HG03521 (cell line): ENCODE data around the gene AACS.
"Not testable (repeated sequence)": the region's sequence is repeated elsewhere in the genome, so short reads cannot be mapped to it uniquely, and the experiment has no call there.

Experiments used
- ATAC-seq: cut with Tn5 transposase; IDR thresholded peaks from one replicate; pipeline ENCODE4 v1.9.1; 2021; ENCODE audit warnings: mild to moderate bottlenecking, moderate library complexity; ENCODE audit not compliant: unreplicated experiment

The AACS gene

GRCh38 chr12:125055591-125055990 is 9.6 kb upstream of the AACS start:
- no peak for ATAC-seq

DNA sequence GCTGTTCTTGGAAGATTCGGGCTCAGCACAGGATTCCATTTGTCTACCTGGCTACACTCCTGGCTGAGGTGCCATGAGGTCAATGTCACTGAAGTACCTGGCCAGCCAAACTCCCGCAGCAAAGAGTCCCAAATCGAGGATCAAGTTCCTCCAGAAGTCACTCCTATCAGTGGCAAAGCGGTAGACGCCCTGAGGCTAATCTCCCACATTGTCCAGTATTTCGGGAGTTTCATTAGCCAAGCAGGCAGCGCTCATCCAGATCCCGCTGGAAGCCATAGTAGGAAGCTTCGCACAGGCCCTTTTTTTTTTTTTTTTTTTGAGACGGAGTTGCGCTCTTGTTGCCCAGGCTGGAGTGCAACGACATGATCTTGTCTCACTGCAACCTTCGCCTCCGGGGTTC is 8.9 kb upstream of the AACS start:
- no peak for ATAC-seq

GRCh38 chr12:125057708-125058107 is 7.5 kb upstream of the AACS start:
- no peak for ATAC-seq

- ATAC-seq: no peak
Measured at GRCh38 chr12:125061229-125061628, 4.0 kb upstream of the AACS start.

DNA sequence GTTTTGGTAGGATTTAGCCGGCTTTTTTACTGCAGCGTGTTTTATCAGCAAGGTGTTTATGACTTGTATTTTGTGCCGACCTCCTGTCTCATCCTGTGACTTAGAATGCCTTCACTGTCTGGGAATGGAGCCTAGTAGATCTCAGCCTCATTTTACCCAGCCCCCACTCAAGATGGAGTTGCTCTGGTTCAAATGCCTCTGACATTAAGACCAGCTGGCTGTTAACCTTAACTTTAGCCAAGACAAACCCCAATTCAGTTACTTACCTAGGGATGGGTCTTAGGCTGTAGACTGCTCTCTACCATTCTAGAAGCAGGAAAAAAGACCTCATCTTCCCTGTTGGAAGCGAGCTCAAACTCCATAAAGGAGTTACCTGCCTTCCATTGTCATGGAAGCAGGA is 1.7 kb upstream of the AACS start:
- ATAC-seq: not testable (repeated sequence)

DNA sequence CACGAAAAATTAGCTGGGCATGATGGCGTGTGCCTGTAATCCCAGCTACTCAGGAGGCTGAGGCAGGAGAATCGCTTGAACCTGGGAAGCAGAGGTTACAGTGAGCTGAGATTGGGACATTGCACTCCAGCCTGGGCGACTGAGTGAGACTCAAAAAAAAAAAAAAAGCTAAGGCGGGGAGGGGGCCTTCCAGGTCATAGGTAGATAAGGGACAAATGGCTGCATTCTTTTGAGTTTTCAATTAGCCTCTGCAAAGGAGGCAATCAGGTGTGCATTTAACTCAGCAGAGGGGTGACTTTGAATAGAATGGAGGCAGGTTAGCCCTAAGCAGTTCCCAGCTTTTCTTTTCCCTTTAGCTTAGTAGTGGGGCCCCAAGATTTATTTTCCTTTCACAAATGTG is 743 bp upstream of the AACS start:
- no peak for ATAC-seq

DNA sequence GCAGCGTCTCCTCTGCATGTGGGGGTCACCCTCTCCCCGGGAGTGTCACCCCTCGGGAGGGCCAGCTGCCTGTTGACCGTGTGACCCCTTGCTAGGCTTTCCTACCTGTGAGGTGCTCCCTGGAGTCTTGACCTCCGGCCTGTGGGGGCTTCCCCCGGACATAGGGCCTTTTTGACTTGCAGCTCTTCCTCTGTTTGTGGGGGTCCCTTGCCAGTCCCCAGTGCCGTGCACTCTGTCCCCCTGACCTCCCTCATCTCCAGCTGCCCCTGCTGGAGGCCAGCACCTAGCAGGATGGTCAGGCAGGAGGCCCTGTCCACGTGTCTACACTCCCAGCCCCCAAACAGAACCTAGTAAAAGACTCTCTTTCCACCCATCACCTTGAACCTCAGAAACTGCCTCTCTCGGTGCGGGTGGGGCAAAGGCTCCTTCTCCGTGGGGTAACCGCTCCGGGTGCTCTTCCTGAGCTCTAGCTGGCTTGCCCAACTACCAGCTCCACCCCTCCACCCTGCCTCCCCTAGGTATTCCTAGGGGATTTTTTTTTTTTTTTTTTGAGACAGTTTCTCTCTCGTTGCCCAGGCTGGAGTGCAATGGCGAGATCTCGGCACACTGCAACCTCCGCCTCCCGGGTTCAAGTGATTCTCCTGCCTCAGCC is 810 bp downstream of the AACS start:
- no peak for ATAC-seq

DNA sequence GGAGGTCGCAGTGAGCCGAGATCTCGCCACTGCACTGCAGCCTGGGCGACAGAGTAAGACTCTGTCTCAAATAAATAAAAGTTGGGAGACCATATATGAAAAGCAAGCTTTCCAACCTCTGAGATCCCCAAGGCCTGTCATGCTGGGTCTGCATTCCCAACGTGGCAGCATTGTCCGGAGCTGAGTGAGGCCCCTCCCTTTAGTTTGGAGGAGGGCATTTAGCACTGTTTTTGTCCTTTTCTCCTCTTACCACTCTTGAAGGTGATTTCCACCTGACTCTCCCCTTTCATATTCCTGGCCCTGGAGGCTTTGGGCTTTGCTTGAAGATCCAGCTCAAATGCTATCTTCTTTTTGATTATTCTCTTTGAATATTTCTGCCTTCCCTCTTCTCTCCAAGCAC is 3.2 kb downstream of the AACS start:
- ATAC-seq: no peak

DNA sequence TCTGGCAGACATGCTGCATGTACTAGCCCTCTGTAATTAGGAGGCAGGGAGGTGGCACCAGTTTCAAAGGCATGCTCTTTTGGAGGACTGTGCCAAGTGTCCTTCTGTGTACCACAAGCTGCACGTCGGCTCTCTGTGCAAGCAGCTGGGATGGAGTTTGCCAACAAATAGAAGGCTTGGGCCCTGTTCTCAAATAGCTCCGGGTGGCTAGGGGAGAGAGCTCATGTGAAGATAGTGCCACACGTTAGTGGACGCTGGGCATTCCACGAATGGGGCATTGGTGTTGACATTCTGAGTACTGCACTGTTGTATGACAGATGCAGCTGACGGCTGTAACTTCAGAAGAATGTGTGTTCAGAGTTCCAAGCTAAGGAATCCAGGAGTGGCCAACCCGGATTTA is 4.4 kb downstream of the AACS start:
- ATAC-seq: no peak

DNA sequence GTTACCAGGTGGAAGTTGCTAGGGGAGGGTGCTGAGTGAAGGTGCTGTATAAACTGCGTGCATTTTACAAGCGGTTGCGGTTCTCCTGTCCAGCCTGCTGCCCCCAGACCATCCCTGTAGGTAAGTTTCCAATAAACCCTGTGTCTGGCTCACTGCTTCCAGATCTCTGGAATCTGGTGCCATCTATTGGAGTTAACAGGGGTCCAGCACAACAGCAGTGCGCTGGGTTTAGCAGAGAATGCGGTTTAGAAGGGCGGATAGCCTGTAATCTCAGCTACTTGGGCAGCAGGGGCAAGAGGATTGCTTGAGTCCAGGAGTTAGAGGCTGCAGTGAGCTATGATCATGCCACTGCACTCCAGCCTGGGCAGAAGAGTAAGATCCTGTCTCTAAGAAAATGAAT is 4.9 kb downstream of the AACS start:
- ATAC-seq: no peak

GRCh38 chr12:125070661-125071390 is 5.6 kb downstream of the AACS start:
- ATAC-seq: no peak

- no peak for ATAC-seq
Measured at GRCh38 chr12:125071456-125071855, 6.2 kb downstream of the AACS start.

DNA sequence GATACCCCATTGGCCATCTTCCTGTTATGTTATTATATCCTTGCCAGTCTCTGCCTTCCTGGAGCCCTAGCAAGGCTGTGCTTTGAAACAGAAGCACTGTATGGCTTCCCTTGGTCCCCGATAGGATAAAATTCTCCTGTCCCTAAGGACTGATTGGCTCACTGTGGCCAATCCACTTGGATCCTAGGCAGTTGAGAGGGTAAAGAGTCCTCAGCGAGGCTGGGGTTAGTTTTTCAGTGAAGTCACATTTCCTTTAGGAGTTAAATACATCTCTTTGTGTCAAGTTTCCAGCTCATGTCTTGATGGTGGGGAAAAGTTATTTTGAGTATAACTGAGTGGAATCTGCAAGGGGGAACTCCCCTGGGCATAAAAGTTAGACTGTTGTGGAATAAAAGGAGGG is 7.3 kb downstream of the AACS start:
- ATAC-seq: no peak

DNA sequence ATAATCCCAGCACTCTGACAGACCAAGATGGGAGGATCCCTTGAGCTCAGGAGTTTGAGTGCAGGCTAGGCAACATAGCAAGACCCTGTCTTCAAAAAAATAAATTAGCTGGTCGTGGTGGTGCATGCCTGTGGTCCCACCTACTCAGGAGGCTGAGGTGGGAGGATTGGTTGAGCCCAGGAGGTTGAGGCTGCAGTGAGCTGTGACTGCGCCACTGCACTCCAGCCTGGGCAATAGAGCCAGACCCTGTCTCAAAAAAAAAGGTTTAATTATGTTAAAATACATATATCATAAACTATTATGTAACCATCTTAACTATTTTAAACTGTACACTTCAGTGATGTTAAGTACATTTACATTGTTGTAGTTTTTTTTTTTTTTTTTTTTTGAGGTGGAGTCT is 9.1 kb downstream of the AACS start:
- ATAC-seq: not testable (repeated sequence)

GRCh38 chr12:125076103-125076502 is 10.9 kb downstream of the AACS start:
- no peak for ATAC-seq

DNA sequence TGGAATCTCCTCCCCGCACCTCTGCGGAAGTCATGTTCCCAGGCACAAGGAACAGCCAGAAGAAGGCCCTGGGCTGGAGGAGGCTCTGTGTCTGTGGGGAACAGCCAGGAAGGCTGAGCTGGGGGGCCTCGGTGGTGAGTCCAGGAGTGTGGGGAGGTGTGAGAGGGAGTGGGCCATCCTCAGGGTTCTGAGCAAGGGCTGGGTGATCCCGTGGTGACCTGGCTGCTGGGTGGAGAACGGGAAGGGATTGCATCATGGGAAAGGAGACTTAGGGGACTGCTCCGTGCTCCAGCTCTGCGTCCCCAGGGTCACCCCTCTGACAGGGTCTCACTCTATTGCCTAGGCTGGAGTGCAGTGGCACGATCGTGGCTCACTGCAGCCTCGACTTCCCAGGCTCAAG is 13.8 kb downstream of the AACS start:
- ATAC-seq: no peak

- no peak for ATAC-seq
Measured at GRCh38 chr12:125079648-125080645, 14.7 kb downstream of the AACS start.

DNA sequence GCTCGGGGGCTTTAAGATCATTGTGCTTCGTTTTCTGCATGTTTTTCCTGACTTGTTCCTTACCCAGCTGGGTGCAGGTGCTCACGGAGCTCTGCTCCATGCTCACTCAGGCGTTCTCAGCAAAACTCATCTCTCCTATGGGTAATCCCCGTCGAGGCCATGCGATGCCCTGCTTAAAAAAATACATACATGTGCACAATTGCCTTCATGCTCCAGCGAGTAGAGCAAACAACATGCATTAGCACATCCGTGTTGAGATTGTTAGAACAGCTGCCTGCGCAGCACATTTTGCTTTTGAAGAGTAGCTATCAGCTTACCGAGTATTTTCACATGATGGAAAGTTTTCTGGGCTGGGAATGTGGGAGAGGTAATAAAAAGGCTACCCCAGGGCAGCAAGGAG is 16.2 kb downstream of the AACS start:
- ATAC-seq: no peak

DNA sequence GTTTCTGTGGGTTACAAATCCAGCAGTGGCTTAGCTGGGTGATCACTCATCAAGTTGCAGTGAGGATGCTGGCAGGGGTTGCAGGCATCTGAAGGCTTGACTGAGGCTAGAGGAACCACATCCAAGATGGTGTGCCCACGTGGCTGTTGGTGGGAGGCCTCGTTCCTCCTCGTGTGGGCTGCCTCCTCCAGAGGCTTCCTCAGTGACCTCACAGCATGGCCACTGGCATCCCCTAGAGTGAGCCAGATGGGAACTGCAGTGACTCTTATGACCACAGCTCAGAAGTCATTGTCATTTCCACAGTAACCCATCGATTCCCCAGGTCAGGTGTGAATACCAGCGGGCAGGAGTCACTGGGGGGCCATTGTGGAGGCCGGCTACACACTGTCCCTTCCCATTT is 17.8 kb downstream of the AACS start:
- ATAC-seq: no peak

GRCh38 chr12:125088199-125088598 is 23.0 kb downstream of the AACS start:
- not testable (repeated sequence) for ATAC-seq

DNA sequence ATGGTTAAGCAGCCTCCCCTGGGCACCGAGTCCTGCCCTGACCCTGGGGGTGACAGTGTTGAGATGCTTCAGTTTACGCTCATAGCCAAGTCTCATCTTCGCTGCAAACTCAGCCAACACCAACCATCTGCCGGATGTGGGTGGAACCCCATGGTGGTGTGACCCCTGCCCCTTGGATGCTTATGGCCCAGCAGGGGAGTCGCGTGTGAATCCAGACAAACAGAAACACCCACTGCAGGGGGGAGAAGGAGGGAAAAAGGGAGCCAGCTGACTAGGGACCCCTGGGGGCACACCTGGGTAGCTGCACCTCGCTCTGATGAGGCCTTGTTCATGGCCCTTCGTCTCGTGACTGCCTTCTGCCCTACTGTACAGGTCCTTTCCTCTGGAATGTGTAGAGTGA is 23.8 kb downstream of the AACS start:
- no peak for ATAC-seq

DNA sequence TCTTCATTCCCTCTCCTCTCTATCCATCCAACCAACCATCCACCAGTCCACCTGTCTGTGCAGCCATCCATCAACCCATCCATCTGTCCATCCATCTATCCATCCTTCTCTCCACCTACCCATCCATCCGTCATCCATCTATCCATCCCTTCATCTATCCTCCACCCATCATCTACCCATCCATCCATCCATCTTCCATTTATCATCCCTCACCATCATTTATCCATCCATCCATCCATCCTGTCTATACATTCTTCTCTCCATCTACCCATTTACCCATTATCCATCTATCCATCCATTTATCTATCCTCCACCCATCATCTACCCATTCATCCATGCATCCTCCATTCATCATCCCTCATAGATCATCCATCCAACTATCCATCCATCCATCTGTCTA is 24.4 kb downstream of the AACS start:
- ATAC-seq: no peak
